ENCODE data around the gene CDC26. TPM values are rescaled to one million over a fixed set of nuclear protein-coding genes. Genes with fewer than 3 reads are reported as not detected.

Gene CDC26
- total RNA-seq, 4 donors from 2014 or later: 41.5 to 77.2 (median 48.5) TPM

DNA sequence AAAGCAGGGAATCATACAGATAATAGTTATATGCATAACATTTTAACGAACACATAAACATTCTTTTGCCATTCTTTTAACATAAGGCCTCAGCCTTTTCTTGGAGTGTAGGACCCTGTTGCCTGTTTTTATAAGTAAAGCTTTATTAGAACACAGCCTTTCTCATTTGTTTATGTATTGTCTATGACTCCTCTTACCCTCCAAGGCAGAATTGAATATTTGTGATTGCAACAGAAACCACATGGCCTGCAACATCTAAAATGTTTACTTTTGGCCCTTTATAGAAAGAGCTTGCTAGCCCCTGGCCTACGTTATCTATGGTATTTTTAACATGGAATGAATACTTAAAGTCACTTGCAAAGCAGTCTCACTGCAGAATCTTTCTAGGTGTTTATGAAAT lies 51.4 kb downstream of the CDC26 start:
- TF ChIP-seq CTCF (IDR thresholded peaks at IDR 0.05) (no peak), POLR2A (IDR thresholded peaks at IDR 0.05; ENCODE audit: low read depth) (no peak), EP300 (IDR thresholded peaks at IDR 0.05) (no peak), POLR2AphosphoS5 (IDR thresholded peaks at IDR 0.05) (no peak)
- Histone ChIP-seq H3K27ac (replicated peaks in 1 of 4) (no peak overlapping the region), H3K27me3 (no peaks in the 10 kb centered on the region), H3K36me3 (peaks cover 0 to 5% (median 0%) of the 10 kb centered on the region in 4 donors), H3K4me1 (peaks cover 29 to 42% (median 38%) of the 10 kb centered on the region in 4 donors), H3K9me3 (no peaks in the 10 kb centered on the region), H3K4me3 (no peak overlapping the region)
- intact Hi-C loops (cut with DNase I): loop anchor here (5.0 kb wide), 2 partner anchors 48 to 72 kb away; partner anchors contain the start of gene SLC31A2
- WGBS: 79% methylated on average over 2 of the region's 2 CpGs
- DNase-seq (ENCODE audit: extremely low spot score): no peak

DNA sequence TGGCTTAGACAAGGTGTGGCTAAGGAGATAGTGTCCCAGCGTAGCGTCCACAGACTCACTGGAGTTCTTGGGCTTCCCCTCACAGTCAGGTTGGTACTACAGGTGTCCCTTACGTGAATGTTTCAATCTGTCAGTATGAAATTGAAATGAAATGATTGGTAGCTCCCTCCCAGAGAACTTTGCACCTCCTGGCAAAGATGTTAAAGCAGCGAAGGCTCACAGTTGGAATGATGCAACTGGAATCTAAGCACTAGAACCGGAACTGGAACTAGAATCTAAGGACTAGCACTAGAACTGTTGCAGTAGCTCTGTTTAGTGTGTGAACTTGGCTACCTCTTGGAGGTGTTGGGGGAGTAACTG lies 52.9 kb downstream of the CDC26 start:
- DNase-seq (ENCODE audit: extremely low spot score): no peak
- 64% methylated on average over 2 of the region's 5 CpGs for WGBS
- Histone ChIP-seq H3K36me3 (peaks cover 0 to 3% (median 0%) of the 10 kb centered on the region in 4 donors), H3K4me3 (peak overlapping the region; percentile 65 to 89 (median 86)), H3K27me3 (no peaks in the 10 kb centered on the region), H3K9me3 (no peaks in the 10 kb centered on the region), H3K4me1 (peaks cover 29 to 55% (median 45%) of the 10 kb centered on the region in 4 donors), H3K27ac (replicated peaks in 1 of 4) (peak overlapping the region in 2 of 4 donors; percentile 90 to 93)
- no peak for TF ChIP-seq POLR2A (IDR thresholded peaks at IDR 0.05; ENCODE audit: low read depth)
- no peak for TF ChIP-seq POLR2AphosphoS5 (IDR thresholded peaks at IDR 0.05)
- no peak for TF ChIP-seq EP300 (IDR thresholded peaks at IDR 0.05)
- no peak for TF ChIP-seq CTCF (IDR thresholded peaks at IDR 0.05)
- intact Hi-C loops (cut with DNase I): loop anchor here (5.0 kb wide), 2 partner anchors 50 to 70 kb away; partner anchors contain the start of gene SLC31A2

DNA sequence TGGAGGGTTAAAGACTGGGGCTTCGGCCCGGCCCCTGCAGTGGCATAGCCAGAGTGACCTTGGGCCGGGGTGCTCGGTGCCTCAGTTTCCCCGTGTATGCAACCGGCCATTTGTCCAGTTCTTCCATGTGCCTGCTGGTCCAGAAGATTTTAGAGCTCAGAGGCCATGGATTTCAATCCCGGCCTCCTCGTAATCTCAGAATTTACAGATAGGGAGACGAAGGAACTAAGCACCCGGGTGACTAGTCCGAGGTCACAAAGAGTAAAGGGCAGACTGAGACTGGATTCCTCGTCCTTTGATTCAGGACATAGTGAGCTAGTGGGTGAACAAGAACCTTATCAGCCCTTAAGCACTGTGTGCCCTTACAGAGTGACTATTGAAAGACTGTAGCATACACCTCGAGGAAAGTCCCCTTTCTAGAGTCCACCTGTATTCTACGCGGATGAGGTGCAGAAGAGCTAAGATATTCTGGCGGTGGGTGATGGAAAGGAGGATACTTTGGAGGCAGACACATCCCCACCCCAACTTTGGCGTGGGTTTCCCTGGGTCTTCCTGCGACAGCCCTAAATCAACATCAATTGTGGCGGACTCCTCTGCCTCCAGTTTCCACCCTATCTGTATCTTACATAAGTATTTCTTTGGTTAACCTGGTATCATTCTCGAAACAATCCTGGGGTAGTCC lies 53.4 kb downstream of the CDC26 start:
- Histone ChIP-seq H3K27me3 (no peaks in the 10 kb centered on the region), H3K27ac (replicated peaks in 1 of 4) (peak overlapping the region; percentile 88 to 93 (median 91)), H3K9me3 (no peaks in the 10 kb centered on the region), H3K36me3 (no peaks in the 10 kb centered on the region), H3K4me1 (peaks cover 29 to 55% (median 45%) of the 10 kb centered on the region in 4 donors), H3K4me3 (peak overlapping the region; percentile 65 to 89 (median 86))
- 15% methylated on average over 19 of the region's 20 CpGs for WGBS
- DNase-seq (ENCODE audit: extremely low spot score): no peak
- TF ChIP-seq POLR2A (IDR thresholded peaks at IDR 0.05; ENCODE audit: low read depth) (no peak), CTCF (IDR thresholded peaks at IDR 0.05) (no peak), EP300 (IDR thresholded peaks at IDR 0.05) (no peak), POLR2AphosphoS5 (IDR thresholded peaks at IDR 0.05) (no peak)
- intact Hi-C loops (cut with DNase I): loop anchor here (5.0 kb wide), 2 partner anchors 50 to 70 kb away; partner anchors contain the start of gene SLC31A2

- TF ChIP-seq POLR2A (IDR thresholded peaks at IDR 0.05; ENCODE audit: low read depth) (peak; percentile 45), EP300 (IDR thresholded peaks at IDR 0.05) (no peak), CTCF (IDR thresholded peaks at IDR 0.05) (peak in 1 of 3 experiments; percentile 20), POLR2AphosphoS5 (IDR thresholded peaks at IDR 0.05) (peak; percentile 84 to 98)
- peaks cover 29 to 55% (median 45%) of the 10 kb centered on the region in 4 donors for H3K4me1 ChIP-seq
- peak within 1 kb of the TSS; percentile 65 to 89 (median 86) for H3K4me3 ChIP-seq
- intact Hi-C loops (cut with DNase I): loop anchor here (5.0 kb wide), 2 partner anchors 51 to 69 kb away; partner anchors contain the start of gene SLC31A2
- H3K9me3 ChIP-seq: no peaks in the 10 kb centered on the region
- WGBS: under 1% methylated on average over 52 of the region's 65 CpGs
- H3K27me3 ChIP-seq: no peaks in the 10 kb centered on the region
- peak; percentile 100 for DNase-seq (ENCODE audit: extremely low spot score)
- peak within 1 kb of the TSS; percentile 88 to 93 (median 91) for H3K27ac ChIP-seq (replicated peaks in 1 of 4)
- no peaks in the 10 kb centered on the region for H3K36me3 ChIP-seq
These were observed 54.2 kb downstream of the CDC26 start, which contains the start of the genes FKBP15 and SLC31A1 for GRCh38 chr9:113221003-113221799. Gene FKBP15 (minus strand): TSS chr9:113221277. CDS start chr9:113221243, 34 bp downstream. Gene SLC31A1 (plus strand): TSS chr9:113221544. CDS start chr9:113256149, 34,605 bp downstream.
